HUES6 (cell line): ENCODE data around the gene PDXK.

Experiments
- H3K27ac ChIP-seq: 2 replicates; pipeline ENCODE4 v1.7.0; 2013; ENCODE audit warnings: low read depth, mild to moderate bottlenecking, low read length, inconsistent platforms
- H3K27me3 ChIP-seq: 2 replicates; pipeline ENCODE4 v1.6.1; 2013; ENCODE audit warnings: low read length; ENCODE audit not compliant: control insufficient read depth, insufficient read depth
- H3K36me3 ChIP-seq: 2 replicates; pipeline ENCODE4 v1.6.1; 2013; ENCODE audit warnings: low read length; ENCODE audit not compliant: control insufficient read depth, insufficient read depth
- H3K4me1 ChIP-seq: 2 replicates; pipeline ENCODE4 v1.6.1; 2013; ENCODE audit warnings: low read length; ENCODE audit not compliant: control insufficient read depth, insufficient read depth
- H3K4me3 ChIP-seq: 2 replicates; pipeline ENCODE4 v1.5.1; 2013; ENCODE audit warnings: low read depth, low read length
- H3K9ac ChIP-seq: one replicate; pipeline ENCODE4 v1.6.1; 2013; ENCODE audit warnings: mild to moderate bottlenecking, low read length
- H3K9me3 ChIP-seq: 2 replicates; pipeline ENCODE4 v1.6.1; 2013; ENCODE audit warnings: low read depth, low read length; ENCODE audit not compliant: control insufficient read depth, insufficient read depth

The PDXK gene

GRCh38 chr21:43688906-43689305 is 30.0 kb upstream of the PDXK start:
- no peak overlapping the region for H3K9ac ChIP-seq
- H3K9me3 ChIP-seq: no peaks in the 10 kb centered on the region
- H3K36me3 ChIP-seq: peaks cover 98% of the 10 kb centered on the region
- no peaks in the 10 kb centered on the region for H3K27me3 ChIP-seq
- H3K27ac ChIP-seq: no peak overlapping the region
- H3K4me1 ChIP-seq: no peaks in the 10 kb centered on the region
- no peak overlapping the region for H3K4me3 ChIP-seq

- Histone ChIP-seq H3K27me3 (no peaks in the 10 kb centered on the region), H3K9ac (no peak overlapping the region), H3K9me3 (no peaks in the 10 kb centered on the region), H3K4me1 (no peaks in the 10 kb centered on the region), H3K27ac (no peak overlapping the region), H3K4me3 (no peak overlapping the region), H3K36me3 (peaks cover 99% of the 10 kb centered on the region)
These were observed 29.2 kb upstream of the PDXK start for GRCh38 chr21:43689556-43690337.

- Histone ChIP-seq H3K36me3 (peaks cover 99% of the 10 kb centered on the region), H3K27me3 (no peaks in the 10 kb centered on the region)
These were observed 28.6 kb upstream of the PDXK start for GRCh38 chr21:43690346-43690745.

GRCh38 chr21:43691086-43691795 is 27.7 kb upstream of the PDXK start:
- no peaks in the 10 kb centered on the region for H3K9me3 ChIP-seq
- H3K9ac ChIP-seq: no peak overlapping the region
- H3K4me3 ChIP-seq: no peak overlapping the region
- peaks cover 99% of the 10 kb centered on the region for H3K36me3 ChIP-seq
- no peaks in the 10 kb centered on the region for H3K27me3 ChIP-seq
- H3K4me1 ChIP-seq: no peaks in the 10 kb centered on the region
- H3K27ac ChIP-seq: no peak overlapping the region

More at GRCh38 chr21:43690346-43690745, 28.6 kb upstream of the PDXK start:
- no peak overlapping the region for H3K9ac ChIP-seq
- H3K4me1 ChIP-seq: no peaks in the 10 kb centered on the region
- no peaks in the 10 kb centered on the region for H3K9me3 ChIP-seq
- no peak overlapping the region for H3K27ac ChIP-seq
- H3K4me3 ChIP-seq: no peak overlapping the region

- Histone ChIP-seq H3K36me3 (peaks cover 95% of the 10 kb centered on the region), H3K4me1 (no peaks in the 10 kb centered on the region), H3K27ac (no peak overlapping the region), H3K27me3 (no peaks in the 10 kb centered on the region), H3K9me3 (no peaks in the 10 kb centered on the region), H3K9ac (no peak overlapping the region), H3K4me3 (no peak overlapping the region)
These were observed 27.1 kb upstream of the PDXK start for GRCh38 chr21:43691801-43692200.

GRCh38 chr21:43692949-43693348 is 26.0 kb upstream of the PDXK start:
- no peaks in the 10 kb centered on the region for H3K9me3 ChIP-seq
- no peak overlapping the region for H3K4me3 ChIP-seq
- no peak overlapping the region for H3K27ac ChIP-seq
- no peaks in the 10 kb centered on the region for H3K4me1 ChIP-seq
- no peak overlapping the region for H3K9ac ChIP-seq
- H3K27me3 ChIP-seq: no peaks in the 10 kb centered on the region
- H3K36me3 ChIP-seq: peaks cover 84% of the 10 kb centered on the region

- Histone ChIP-seq H3K9me3 (no peaks in the 10 kb centered on the region), H3K36me3 (peaks cover 74% of the 10 kb centered on the region), H3K27ac (no peak overlapping the region), H3K27me3 (no peaks in the 10 kb centered on the region), H3K9ac (no peak overlapping the region), H3K4me3 (no peak overlapping the region), H3K4me1 (no peaks in the 10 kb centered on the region)
These were observed 24.9 kb upstream of the PDXK start for GRCh38 chr21:43693981-43694380.

- peaks cover 68% of the 10 kb centered on the region for H3K36me3 ChIP-seq
- no peaks in the 10 kb centered on the region for H3K27me3 ChIP-seq
- H3K27ac ChIP-seq: no peak overlapping the region
These were observed 24.4 kb upstream of the PDXK start for GRCh38 chr21:43694437-43695079.

GRCh38 chr21:43696214-43696613 is 22.7 kb upstream of the PDXK start:
- Histone ChIP-seq H3K36me3 (peaks cover 51% of the 10 kb centered on the region), H3K27me3 (no peaks in the 10 kb centered on the region), H3K4me3 (no peak overlapping the region), H3K9me3 (no peaks in the 10 kb centered on the region), H3K4me1 (no peaks in the 10 kb centered on the region), H3K27ac (no peak overlapping the region), H3K9ac (no peak overlapping the region)

More at GRCh38 chr21:43694437-43695079, 24.4 kb upstream of the PDXK start:
- Histone ChIP-seq H3K4me1 (no peaks in the 10 kb centered on the region), H3K9me3 (no peaks in the 10 kb centered on the region), H3K9ac (no peak overlapping the region), H3K4me3 (no peak overlapping the region)

- no peak overlapping the region for H3K9ac ChIP-seq
- no peaks in the 10 kb centered on the region for H3K9me3 ChIP-seq
- H3K36me3 ChIP-seq: peaks cover 34% of the 10 kb centered on the region
- no peaks in the 10 kb centered on the region for H3K27me3 ChIP-seq
- peaks cover 8% of the 10 kb centered on the region for H3K4me1 ChIP-seq
- no peak overlapping the region for H3K27ac ChIP-seq
- H3K4me3 ChIP-seq: no peak overlapping the region
These were observed 20.9 kb upstream of the PDXK start for GRCh38 chr21:43697758-43698643.
